HL-60 (cell line): ENCODE results near the gene SCLY.

Experiments used
- DNase-seq, 2 experiments: peaks; one replicate each; pipeline ENCODE4 v3.0.0-alpha.2; 2010 to 2020; ENCODE audit warnings: low read depth in 1 of 2, low spot score in 1 of 2
- H3K27ac ChIP-seq: fragments of 250-450 bp; sonication (Bioruptor Pico); replicated peaks from 2 replicates; pipeline ENCODE4 v1.5.1; 2020; ENCODE audit warnings: mild to moderate bottlenecking, moderate library complexity
- H3K27me3 ChIP-seq: fragments of 250-450 bp; sonication (Bioruptor Pico); 2 replicates; pipeline ENCODE4 v1.5.1; 2021; ENCODE audit warnings: mild to moderate bottlenecking, moderate library complexity; ENCODE audit not compliant: insufficient read depth, poor library complexity, severe bottlenecking
- H3K4me3 ChIP-seq: replicated peaks from 2 replicates; pipeline ENCODE4 v1.5.1; 2011; ENCODE audit warnings: mild to moderate bottlenecking, control low read depth, low read length; ENCODE audit not compliant: insufficient read depth
- CTCF ChIP-seq: IDR thresholded peaks from one replicate; pipeline ENCODE4 v1.5.1; 2011; ENCODE audit warnings: low read length, control low read depth, inconsistent platforms; ENCODE audit not compliant: insufficient read depth
- GABPA ChIP-seq: IDR thresholded peaks from 2 replicates; pipeline ENCODE4 v1.6.1; 2012; ENCODE audit warnings: low read depth
- POLR2AphosphoS5 ChIP-seq: IDR thresholded peaks from 2 replicates; pipeline ENCODE4 v1.6.1; 2012; ENCODE audit warnings: low read depth
- REST ChIP-seq: IDR thresholded peaks from 2 replicates; pipeline ENCODE4 v1.6.1; 2012; ENCODE audit warnings: low read depth; ENCODE audit not compliant: insufficient replicate concordance
- SPI1 ChIP-seq: IDR thresholded peaks from 2 replicates; pipeline ENCODE4 v1.6.1; 2012; ENCODE audit warnings: low read depth, mild to moderate bottlenecking, borderline replicate concordance

SCLY gene

GRCh38 chr2:238094438-238095022 lies 33.7 kb downstream of the SCLY start:
- Histone ChIP-seq H3K27me3 (no peaks in the 10 kb centered on the region), H3K27ac (no peak overlapping the region), H3K4me3 (no peak overlapping the region)
- no peak for DNase-seq
- TF ChIP-seq REST, result no peak
- no peak for TF ChIP-seq SPI1
- no peak for TF ChIP-seq POLR2AphosphoS5
- no peak for TF ChIP-seq GABPA
- no peak for TF ChIP-seq CTCF

- TF ChIP-seq REST, result no peak
- no peak for TF ChIP-seq SPI1
- no peak for TF ChIP-seq POLR2AphosphoS5
- TF ChIP-seq CTCF, result no peak
- TF ChIP-seq GABPA, result no peak
- Histone ChIP-seq H3K27me3 (no peaks in the 10 kb centered on the region), H3K4me3 (no peak overlapping the region), H3K27ac (no peak overlapping the region)
- no peak for DNase-seq
Measured at GRCh38 chr2:238095143-238095542, 34.3 kb downstream of the SCLY start.

GRCh38 chr2:238096311-238097011 lies 35.7 kb downstream of the SCLY start:
- H3K27ac ChIP-seq, result no peak overlapping the region
- DNase-seq, result no peak
- H3K4me3 ChIP-seq, result no peak overlapping the region
- no peak for TF ChIP-seq SPI1
- no peak for TF ChIP-seq POLR2AphosphoS5
- no peak for TF ChIP-seq GABPA
- no peak for TF ChIP-seq CTCF
- TF ChIP-seq REST, result no peak
- H3K27me3 ChIP-seq, result no peaks in the 10 kb centered on the region
